Measurements from ENCODE around the gene TTLL10.
"Not testable (repeated sequence)": the region's sequence is repeated elsewhere in the genome, so short reads cannot be mapped to it uniquely, and the experiment has no call there.

Gene TTLL10

DNA sequence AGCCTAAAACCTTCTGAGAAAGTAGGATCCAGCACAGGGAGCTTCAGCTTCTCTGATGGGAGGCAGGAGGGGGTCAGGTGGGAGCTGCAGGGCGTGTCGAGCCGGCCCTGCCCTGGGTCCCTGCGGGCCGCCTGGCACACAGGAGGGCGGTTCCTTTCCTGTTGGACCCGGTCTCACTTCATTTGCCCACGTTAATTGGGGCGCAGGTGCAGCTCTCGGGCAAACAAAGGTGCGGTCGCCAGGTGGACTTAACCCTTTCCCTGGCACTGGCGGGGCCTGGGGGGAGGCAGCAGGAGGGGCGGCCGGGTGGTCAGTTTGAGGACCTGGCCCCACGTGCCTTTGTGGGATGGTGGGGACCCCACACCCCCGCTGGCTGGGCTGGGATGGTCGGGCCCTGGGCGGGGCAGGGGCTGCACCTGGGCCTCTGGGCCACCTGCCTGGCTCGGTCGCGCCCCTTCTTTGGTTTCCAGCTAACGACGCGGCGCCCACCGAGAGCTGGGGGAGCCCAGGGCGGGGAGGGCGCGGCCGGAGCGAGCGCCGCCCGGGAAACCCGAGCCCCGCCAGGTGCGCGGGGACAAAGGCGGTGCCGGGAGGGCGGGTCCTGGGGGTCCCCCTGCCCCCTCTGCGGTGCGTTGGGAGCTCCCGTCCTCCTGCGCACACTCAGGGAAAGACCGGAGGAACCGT, 37.0 kb upstream of the TTLL10 start:
- no peak for TF ChIP-seq CTCF (IDR thresholded peaks at IDR 0.05)
- no peak for DNase-seq
- no peaks in the 10 kb centered on the region for H3K36me3 ChIP-seq
- peaks cover 0 to 69% of the 10 kb centered on the region in 2 donors for H3K27me3 ChIP-seq
- no peaks in the 10 kb centered on the region for H3K9me3 ChIP-seq
- H3K27ac ChIP-seq = no peak overlapping the region
- intact Hi-C loops (cut with DNase I; ENCODE audit: low total_unique reads) = no loop called here
- H3K4me3 ChIP-seq = no peak overlapping the region
- peaks cover 0 to 13% (median 0%) of the 10 kb centered on the region in 4 donors for H3K4me1 ChIP-seq

GRCh38 chr1:1137256-1138045, 36.2 kb upstream of the TTLL10 start:
- Histone ChIP-seq H3K4me3 (no peak overlapping the region), H3K27me3 (peaks cover 0 to 67% of the 10 kb centered on the region in 2 donors), H3K9me3 (no peaks in the 10 kb centered on the region), H3K4me1 (peaks cover 0 to 13% (median 0%) of the 10 kb centered on the region in 4 donors), H3K27ac (no peak overlapping the region), H3K36me3 (no peaks in the 10 kb centered on the region)
- TF ChIP-seq CTCF (IDR thresholded peaks at IDR 0.05) = no peak
- intact Hi-C loops (cut with DNase I; ENCODE audit: low total_unique reads) = no loop called here
- no peak for DNase-seq

- intact Hi-C loops (cut with DNase I; ENCODE audit: low total_unique reads) = loop anchor here (5.0 kb wide), 1 partner anchor 42 kb away; no protein-coding TSS in a partner anchor
- no peak for DNase-seq
- Histone ChIP-seq H3K36me3 (no peaks in the 10 kb centered on the region), H3K27ac (no peak overlapping the region), H3K27me3 (peaks cover 0 to 73% of the 10 kb centered on the region in 2 donors), H3K9me3 (no peaks in the 10 kb centered on the region), H3K4me3 (no peak overlapping the region), H3K4me1 (peaks cover 0 to 5% (median 0%) of the 10 kb centered on the region in 4 donors)
- TF ChIP-seq CTCF (IDR thresholded peaks at IDR 0.05) = no peak
Observed at GRCh38 chr1:1140673-1141072, 33.0 kb upstream of the TTLL10 start.

DNA sequence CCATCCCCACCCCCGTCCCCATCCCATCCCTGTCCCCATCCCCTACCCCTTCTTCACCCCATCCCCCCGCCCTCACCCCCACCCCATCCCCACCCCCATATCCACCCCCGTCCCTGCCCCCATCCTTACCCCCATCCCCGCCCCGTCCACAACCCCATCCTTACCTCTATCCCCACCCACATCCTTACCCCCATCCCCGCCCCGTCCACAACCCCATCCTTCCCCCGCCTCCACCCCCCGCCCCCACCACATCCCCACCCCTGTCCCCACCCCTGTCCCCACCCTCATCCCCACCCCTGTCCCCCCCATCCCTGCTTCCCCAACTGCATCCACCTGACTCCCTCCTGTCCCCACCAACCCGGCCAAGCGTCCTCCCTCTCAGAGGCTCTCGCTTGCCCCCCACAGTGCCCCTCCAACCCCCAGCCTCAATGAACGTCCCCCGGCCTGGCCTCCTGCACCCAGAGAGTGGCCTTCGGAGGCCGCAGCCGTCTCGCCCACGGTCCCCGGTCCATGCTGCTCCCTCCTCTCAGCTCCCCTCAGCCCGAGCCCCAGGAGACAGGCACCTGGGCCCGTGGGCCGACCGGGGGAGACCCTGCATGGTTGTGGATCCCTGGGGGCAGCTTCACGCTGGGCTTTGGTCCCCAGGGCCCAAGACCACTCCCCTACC, 32.3 kb upstream of the TTLL10 start:
- no peak for TF ChIP-seq CTCF (IDR thresholded peaks at IDR 0.05)
- intact Hi-C loops (cut with DNase I; ENCODE audit: low total_unique reads) = loop anchor here (5.0 kb wide), 1 partner anchor 41 kb away; no protein-coding TSS in a partner anchor
- peaks cover 0 to 73% of the 10 kb centered on the region in 2 donors for H3K27me3 ChIP-seq
- no peak overlapping the region for H3K4me3 ChIP-seq
- no peaks in the 10 kb centered on the region for H3K36me3 ChIP-seq
- H3K27ac ChIP-seq = no peak overlapping the region
- no peak for DNase-seq
- no peaks in the 10 kb centered on the region for H3K9me3 ChIP-seq
- H3K4me1 ChIP-seq = no peaks in the 10 kb centered on the region

GRCh38 chr1:1141911-1142250, 31.8 kb upstream of the TTLL10 start:
- Histone ChIP-seq H3K4me3 (no peak overlapping the region), H3K4me1 (no peaks in the 10 kb centered on the region), H3K27ac (no peak overlapping the region), H3K36me3 (no peaks in the 10 kb centered on the region), H3K9me3 (no peaks in the 10 kb centered on the region), H3K27me3 (peaks cover 0 to 73% of the 10 kb centered on the region in 2 donors)
- intact Hi-C loops (cut with DNase I; ENCODE audit: low total_unique reads) = loop anchor here (5.0 kb wide), 1 partner anchor 40 kb away; no protein-coding TSS in a partner anchor
- no peak for DNase-seq
- no peak for TF ChIP-seq CTCF (IDR thresholded peaks at IDR 0.05)

GRCh38 chr1:1142352-1142751, 31.3 kb upstream of the TTLL10 start:
- not testable (repeated sequence) for H3K9me3 ChIP-seq, H3K27ac ChIP-seq, H3K36me3 ChIP-seq, DNase-seq, H3K4me1 ChIP-seq, H3K4me3 ChIP-seq
- intact Hi-C loops (cut with DNase I; ENCODE audit: low total_unique reads) = loop anchor here (5.0 kb wide), 1 partner anchor 40 kb away; no protein-coding TSS in a partner anchor
- peaks cover 0 to 70% of the 10 kb centered on the region in 2 donors for H3K27me3 ChIP-seq

Measured in tibial artery (tissue), 4 donors.